ENCODE measurements around the gene COL5A1.
"Not testable (repeated sequence)": the region's sequence is repeated elsewhere in the genome, so short reads cannot be mapped to it uniquely, and the experiment has no call there.

COL5A1 gene

DNA sequence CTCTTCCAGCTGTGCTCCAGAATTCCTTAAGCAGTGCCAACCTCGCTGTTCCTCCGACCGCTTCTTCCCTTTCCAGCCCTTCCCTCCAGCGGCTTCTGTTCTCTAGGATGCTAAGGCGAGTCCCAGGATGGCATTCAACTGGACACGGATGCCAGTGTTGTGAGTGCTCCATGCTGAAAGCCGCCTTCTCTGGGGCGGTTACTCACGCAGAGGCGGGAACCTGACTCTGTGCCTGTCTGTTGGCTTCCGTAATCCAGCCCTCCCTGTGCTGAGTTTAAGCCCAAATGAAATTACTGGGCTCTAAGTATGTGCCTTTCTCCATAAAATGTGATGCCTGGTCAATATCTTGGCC, 20.2 kb downstream of the COL5A1 start:
- Histone ChIP-seq H3K4me2 (no peak overlapping the region), H3K36me3 (peaks cover 48% of the 10 kb centered on the region), H3K27me3 (no peaks in the 10 kb centered on the region), H3K4me1 (peaks cover 8% of the 10 kb centered on the region), H3K4me3 (no peak overlapping the region), H4K20me1 (peaks cover 77% of the 10 kb centered on the region), H3K9me3 (peaks cover 20% of the 10 kb centered on the region), H3K9ac (no peak overlapping the region), H3K27ac (no peak overlapping the region)
- no peak for TF ChIP-seq Cebpa-rat (IDR thresholded peaks at IDR 0.05)

DNA sequence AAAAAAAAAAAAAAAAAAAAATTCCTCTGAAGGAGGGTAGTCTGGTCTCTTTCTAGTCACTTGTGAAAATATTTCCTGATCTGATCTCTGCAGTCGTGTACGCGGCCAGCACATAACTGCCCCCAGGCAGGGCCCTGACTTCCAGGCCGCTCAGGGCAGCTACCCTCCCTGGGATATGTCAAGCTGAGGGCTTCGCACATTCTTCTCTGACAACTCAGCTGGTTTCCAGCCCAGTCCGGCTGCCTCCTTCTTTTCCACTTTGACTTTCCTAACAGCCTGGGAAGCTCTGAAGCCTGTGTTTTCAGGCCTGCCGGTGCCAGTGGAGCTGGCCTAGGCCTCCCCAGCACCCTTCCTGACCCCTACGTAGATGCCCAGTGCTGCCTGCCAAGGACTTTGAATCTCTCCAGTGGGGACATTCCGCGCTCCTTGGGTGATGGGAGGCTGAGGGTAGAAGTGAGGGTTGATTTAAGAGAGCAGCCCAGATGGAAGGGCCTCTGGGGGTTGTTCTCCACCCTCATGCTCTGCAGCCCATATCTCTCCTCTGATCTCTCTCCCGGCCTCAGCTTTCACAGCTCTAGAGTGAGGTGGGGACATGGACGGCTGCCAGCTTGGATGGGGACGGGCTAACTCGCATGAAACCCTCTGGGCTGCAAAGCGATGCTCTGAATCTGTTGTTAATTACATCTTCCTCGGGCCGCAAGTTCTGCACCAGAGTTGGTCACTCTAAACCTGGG, 20.7 kb downstream of the COL5A1 start:
- Histone ChIP-seq H3K27me3 (no peaks in the 10 kb centered on the region), H3K9ac (no peak overlapping the region), H3K27ac (no peak overlapping the region), H4K20me1 (peaks cover 83% of the 10 kb centered on the region), H3K4me2 (no peak overlapping the region), H3K36me3 (peaks cover 54% of the 10 kb centered on the region), H3K4me1 (peaks cover 13% of the 10 kb centered on the region), H3K4me3 (no peak overlapping the region), H3K9me3 (peaks cover 20% of the 10 kb centered on the region)
- TF ChIP-seq Cebpa-rat (IDR thresholded peaks at IDR 0.05) = no peak

DNA sequence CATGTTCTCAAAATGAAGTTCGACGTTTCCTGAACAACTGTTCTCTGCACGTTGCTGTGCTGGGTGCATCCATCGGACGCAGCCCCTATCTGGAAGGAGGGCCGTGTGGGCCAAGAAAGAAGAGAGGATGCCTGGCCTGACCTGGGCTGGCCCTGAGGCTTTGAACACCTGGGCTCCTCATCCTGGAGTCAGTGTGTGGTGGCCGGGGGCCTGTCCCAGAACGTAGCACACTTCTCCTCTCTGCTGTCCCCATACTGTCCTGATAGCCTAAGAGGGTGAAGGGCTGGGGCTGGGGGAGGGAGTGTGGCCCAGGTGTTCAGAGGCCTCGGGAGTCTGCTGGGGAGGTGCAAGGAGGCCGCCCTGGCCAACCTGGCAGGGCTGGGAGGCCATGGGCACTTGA, 21.5 kb downstream of the COL5A1 start:
- Histone ChIP-seq H3K9ac (no peak overlapping the region), H3K27ac (no peak overlapping the region)

DNA sequence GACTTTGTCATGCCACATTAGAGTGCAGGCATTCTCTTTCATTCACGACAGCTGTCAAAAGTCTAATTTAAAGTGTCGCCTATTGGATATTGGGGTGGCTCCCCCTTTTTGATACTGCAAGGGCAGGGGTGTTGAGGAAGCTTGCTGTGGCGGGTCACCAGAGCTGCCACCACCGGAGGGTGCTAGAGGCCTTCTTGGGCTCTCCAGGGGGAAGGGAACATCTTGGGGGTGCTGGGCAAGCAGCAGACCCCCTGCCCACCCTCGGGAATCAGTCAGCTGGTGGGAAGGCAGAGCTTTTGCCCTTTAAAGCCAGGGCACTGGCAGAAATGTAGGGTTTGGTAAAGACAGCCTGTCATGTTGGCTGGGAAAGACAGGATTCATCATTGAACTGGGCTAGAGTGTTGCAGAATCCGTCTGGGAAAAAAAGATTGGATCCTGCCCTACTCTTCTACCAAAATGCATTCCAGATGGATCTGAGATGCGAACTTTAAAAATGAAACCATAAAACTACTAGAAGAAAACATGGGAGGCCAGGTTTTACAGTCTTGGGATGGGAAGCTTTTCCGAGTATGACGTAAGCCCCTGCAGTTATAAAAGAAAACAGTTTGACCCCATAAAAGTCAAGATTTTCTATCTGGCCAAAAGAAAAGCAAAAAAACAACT, 22.3 kb downstream of the COL5A1 start:
- no peak overlapping the region for H3K27ac ChIP-seq
- peaks cover 14% of the 10 kb centered on the region for H3K4me1 ChIP-seq
- TF ChIP-seq Cebpa-rat (IDR thresholded peaks at IDR 0.05) = no peak
- H3K4me2 ChIP-seq = no peak overlapping the region
- no peaks in the 10 kb centered on the region for H3K27me3 ChIP-seq
- H3K36me3 ChIP-seq = peaks cover 53% of the 10 kb centered on the region
- peaks cover 20% of the 10 kb centered on the region for H3K9me3 ChIP-seq
- peaks cover 85% of the 10 kb centered on the region for H4K20me1 ChIP-seq
- H3K9ac ChIP-seq = no peak overlapping the region
- H3K4me3 ChIP-seq = no peak overlapping the region

More for the DNA sequence above, 21.5 kb downstream of the COL5A1 start:
- no peak for TF ChIP-seq Cebpa-rat (IDR thresholded peaks at IDR 0.05)
- Histone ChIP-seq H3K4me1 (peaks cover 14% of the 10 kb centered on the region), H3K4me3 (no peak overlapping the region), H3K27me3 (no peaks in the 10 kb centered on the region), H3K9me3 (peaks cover 20% of the 10 kb centered on the region), H3K4me2 (no peak overlapping the region), H3K36me3 (peaks cover 58% of the 10 kb centered on the region), H4K20me1 (peaks cover 84% of the 10 kb centered on the region)

DNA sequence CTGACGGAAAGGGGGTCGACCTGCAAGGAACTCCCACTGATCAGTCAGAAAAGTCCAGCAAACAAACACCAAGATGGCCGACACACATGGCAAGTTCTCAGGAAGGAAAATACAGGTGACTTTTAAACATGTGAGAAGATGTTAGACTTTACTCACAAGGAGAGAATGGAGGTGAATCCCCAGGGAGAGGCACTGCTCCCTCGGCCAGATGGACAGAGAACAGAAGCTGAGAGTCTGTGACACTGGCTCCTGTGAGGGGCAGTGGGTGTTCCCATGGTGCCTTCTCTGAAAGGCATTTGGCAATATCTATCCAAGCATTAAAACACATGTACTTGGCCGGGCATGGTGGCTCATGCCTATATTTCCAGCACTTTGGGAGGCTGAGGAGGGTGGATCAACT, 22.8 kb downstream of the COL5A1 start:
- Histone ChIP-seq H3K27me3 (no peaks in the 10 kb centered on the region), H3K27ac (no peak overlapping the region), H3K9ac (no peak overlapping the region), H3K4me2 (no peak overlapping the region), H3K9me3 (peaks cover 18% of the 10 kb centered on the region), H3K4me1 (peaks cover 14% of the 10 kb centered on the region), H3K36me3 (peaks cover 50% of the 10 kb centered on the region), H3K4me3 (no peak overlapping the region), H4K20me1 (peaks cover 82% of the 10 kb centered on the region)
- TF ChIP-seq Cebpa-rat (IDR thresholded peaks at IDR 0.05) = no peak

DNA sequence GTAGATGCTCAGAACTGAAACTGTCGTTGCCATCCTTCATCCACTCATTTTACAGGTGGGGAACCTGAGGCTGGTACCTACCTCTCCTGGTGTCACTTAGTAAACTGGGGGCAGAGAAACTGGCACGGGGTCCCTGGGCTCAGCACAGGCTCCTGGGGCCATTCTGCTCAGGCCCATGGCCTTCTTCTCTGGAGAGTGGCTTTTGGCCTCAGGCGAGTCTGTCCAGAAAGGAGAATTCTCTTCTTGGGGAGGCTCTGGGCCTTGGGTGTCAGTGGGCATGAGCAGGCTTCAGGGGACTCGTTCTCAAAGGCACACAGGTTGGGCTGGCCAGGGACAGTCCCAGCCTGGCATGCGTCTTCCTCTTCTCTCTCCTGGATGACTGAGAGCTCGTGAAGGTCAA, 24.6 kb downstream of the COL5A1 start:
- Histone ChIP-seq H3K27ac (no peak overlapping the region), H3K36me3 (peaks cover 38% of the 10 kb centered on the region; the same call in 1 of the 2 replicates), H3K4me1 (peaks cover 14% of the 10 kb centered on the region), H3K4me3 (no peak overlapping the region), H3K27me3 (no peaks in the 10 kb centered on the region), H3K4me2 (peak overlapping the region; percentile 29; the same call in 1 of the 2 replicates), H4K20me1 (peaks cover 92% of the 10 kb centered on the region), H3K9me3 (peaks cover under 1% of the 10 kb centered on the region; the same call in 1 of the 2 replicates), H3K9ac (no peak overlapping the region)
- no peak for TF ChIP-seq Cebpa-rat (IDR thresholded peaks at IDR 0.05)

DNA sequence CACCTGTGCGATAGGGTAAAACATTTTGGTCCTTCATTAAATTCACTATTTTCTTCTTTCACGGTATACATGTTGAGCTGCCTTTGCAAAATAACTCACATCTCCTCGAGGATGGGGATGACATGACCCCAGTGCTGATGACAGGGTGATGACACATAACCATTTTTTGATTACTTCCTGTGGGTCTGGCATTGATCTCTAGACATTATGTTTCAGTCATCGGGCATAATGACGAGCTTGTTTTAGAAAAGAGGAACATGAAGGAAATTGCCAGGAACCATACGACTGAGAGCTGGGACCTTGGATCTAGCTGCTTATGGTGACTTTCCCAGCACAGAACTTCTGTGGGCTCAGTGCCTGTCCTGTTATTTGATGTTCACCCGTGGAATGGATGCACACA, 25.2 kb downstream of the COL5A1 start:
- H4K20me1 ChIP-seq = peaks cover 92% of the 10 kb centered on the region

DNA sequence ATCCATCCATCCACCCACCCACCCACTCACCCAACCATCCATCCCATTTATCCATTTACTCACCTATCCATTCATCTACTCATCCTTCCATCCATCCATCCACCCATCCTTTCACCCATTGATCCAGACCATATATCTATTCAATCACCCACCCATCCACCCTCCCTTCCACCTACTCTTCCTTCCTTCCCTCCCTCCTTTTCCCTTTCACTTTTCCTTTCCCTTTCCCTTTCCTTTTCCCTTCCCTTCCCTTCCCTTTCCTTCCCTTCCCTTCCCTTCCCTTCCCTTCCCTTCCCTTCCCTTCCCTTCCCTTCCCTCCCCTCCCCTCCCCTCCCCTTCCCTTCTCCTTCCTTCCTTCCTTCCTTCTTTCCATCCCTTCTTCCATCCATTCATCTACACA, 27.4 kb downstream of the COL5A1 start:
- Histone ChIP-seq H4K20me1 (peaks cover 76% of the 10 kb centered on the region), H3K36me3 (peaks cover 19% of the 10 kb centered on the region; the same call in 1 of the 2 replicates), H3K4me1 (peaks cover 14% of the 10 kb centered on the region)
- H3K9me3 ChIP-seq, H3K27me3 ChIP-seq, H3K4me3 ChIP-seq, H3K9ac ChIP-seq, H3K4me2 ChIP-seq, H3K27ac ChIP-seq: not testable (repeated sequence)

More for the DNA sequence above, 25.2 kb downstream of the COL5A1 start:
- H3K4me1 ChIP-seq = peaks cover 14% of the 10 kb centered on the region
- H3K36me3 ChIP-seq = peaks cover 32% of the 10 kb centered on the region; the same call in 1 of the 2 replicates
- H3K9ac ChIP-seq = no peak overlapping the region
- peak overlapping the region; percentile 29; the same call in 1 of the 2 replicates for H3K4me2 ChIP-seq
- H3K9me3 ChIP-seq = no peaks in the 10 kb centered on the region
- no peak overlapping the region for H3K27ac ChIP-seq
- H3K4me3 ChIP-seq = no peak overlapping the region
- no peak for TF ChIP-seq Cebpa-rat (IDR thresholded peaks at IDR 0.05)
- no peaks in the 10 kb centered on the region for H3K27me3 ChIP-seq

DNA sequence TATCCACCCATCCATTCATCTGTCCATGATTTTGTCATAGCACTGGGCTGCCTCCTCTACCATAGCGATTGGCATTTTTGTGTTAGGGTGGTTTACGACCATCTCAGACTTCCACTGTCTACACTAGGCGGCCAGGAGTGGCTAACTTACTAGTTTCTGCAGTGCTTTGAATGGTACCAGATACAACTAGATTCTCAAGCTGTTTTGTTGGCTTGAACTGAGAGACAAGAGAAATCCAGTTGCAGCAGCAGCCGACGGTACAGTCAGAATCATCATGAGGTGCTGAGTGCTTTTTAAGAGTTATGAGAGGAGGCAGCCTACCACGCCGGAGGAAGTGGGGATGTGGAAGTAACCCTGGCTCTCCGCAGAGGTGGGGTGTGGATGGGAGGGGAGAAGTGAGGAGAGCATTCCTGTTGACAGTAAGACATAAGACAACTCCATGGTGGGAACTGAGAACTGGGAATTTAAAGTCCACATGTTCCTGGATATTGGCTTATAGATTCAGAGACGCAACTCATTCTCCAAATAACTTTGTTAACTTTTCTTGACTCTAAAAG, 27.9 kb downstream of the COL5A1 start:
- no peak overlapping the region for H3K27ac ChIP-seq
- no peaks in the 10 kb centered on the region for H3K9me3 ChIP-seq
- H4K20me1 ChIP-seq = peaks cover 76% of the 10 kb centered on the region
- no peak overlapping the region for H3K4me2 ChIP-seq
- no peak for TF ChIP-seq Cebpa-rat (IDR thresholded peaks at IDR 0.05)
- no peaks in the 10 kb centered on the region for H3K27me3 ChIP-seq
- peaks cover 14% of the 10 kb centered on the region for H3K4me1 ChIP-seq
- no peak overlapping the region for H3K4me3 ChIP-seq
- no peak overlapping the region for H3K9ac ChIP-seq
- H3K36me3 ChIP-seq = peaks cover 17% of the 10 kb centered on the region; the same call in 1 of the 2 replicates

DNA sequence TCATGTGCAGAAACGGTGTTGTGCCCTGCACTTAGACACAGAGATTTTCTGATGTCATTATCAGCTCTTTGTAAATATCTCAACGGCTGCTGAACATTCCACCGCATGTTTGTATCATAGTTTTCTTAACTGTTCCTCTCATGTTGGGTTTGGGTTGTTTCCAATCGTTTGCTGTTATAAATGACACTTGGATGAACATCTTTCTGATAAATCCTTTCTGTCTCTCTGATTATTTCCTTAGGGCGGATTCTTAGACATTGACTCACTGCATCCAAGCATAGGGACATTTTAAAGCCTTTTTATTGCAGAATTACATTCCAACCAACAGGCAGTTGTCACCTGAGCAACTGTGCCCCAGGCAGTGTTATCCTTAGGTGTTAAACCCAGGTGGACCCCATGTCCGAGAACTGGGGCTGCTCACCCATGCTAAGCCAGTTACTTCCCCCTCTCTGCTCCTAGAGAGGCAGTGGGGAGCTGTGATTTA, 28.5 kb downstream of the COL5A1 start:
- H3K27me3 ChIP-seq = no peaks in the 10 kb centered on the region
- H3K4me1 ChIP-seq = peaks cover 14% of the 10 kb centered on the region
- H3K4me3 ChIP-seq = no peak overlapping the region
- H4K20me1 ChIP-seq = peaks cover 73% of the 10 kb centered on the region
- no peaks in the 10 kb centered on the region for H3K9me3 ChIP-seq
- H3K36me3 ChIP-seq = peaks cover 15% of the 10 kb centered on the region; the same call in 1 of the 2 replicates
- H3K4me2 ChIP-seq = no peak overlapping the region
- no peak for TF ChIP-seq Cebpa-rat (IDR thresholded peaks at IDR 0.05)
- no peak overlapping the region for H3K9ac ChIP-seq
- no peak overlapping the region for H3K27ac ChIP-seq
